NCI-H2081 treated with DMSO at 0.1 percent for 48 hours (cell line): ENCODE results near the gene GON7.

Experiments used
- DNase-seq: peaks from one replicate; lab custom pipeline; 2025; lab: John Stamatoyannopoulos, UW

The GON7 gene

GRCh38 chr14:93156693-93157369 is 50.0 kb downstream of the GON7 start:
- no peak for DNase-seq

GRCh38 chr14:93155667-93156066 is 51.2 kb downstream of the GON7 start:
- DNase-seq: no peak

- DNase-seq: no peak
Measured at GRCh38 chr14:93153121-93153520, 53.7 kb downstream of the GON7 start.
